ENCODE measurements around the gene NPIPA2. TPM values are rescaled to one million over a fixed set of nuclear protein-coding genes. Genes with fewer than 3 reads are reported as not detected.
"Not testable (repeated sequence)": the region's sequence is repeated elsewhere in the genome, so short reads cannot be mapped to it uniquely, and the experiment has no call there.

The NPIPA2 gene
- total and polyA plus RNA-seq, 2 of the 13 experiments (the other 11 are each of a cell fraction or from before 2014, with no cell fraction given): 0.08 to 0.20 TPM

GRCh38 chr16:14741794-14742193, 539 bp upstream of the NPIPA2 start:
- BruUV-seq (replicated peaks); H3K4me3 ChIP-seq (replicated peaks in 1 of 3; ENCODE audit: insufficient read depth in 1 of 3, low read depth in 2 of 3, low read length in 3 of 3); H2AFZ ChIP-seq (ENCODE audit: low read length); DNase-seq (ENCODE audit: low spot score); POLR2A ChIA-PET; in situ Hi-C loops (cut with HindIII; ENCODE audit: extremely low pct_ligation_motif_present, low pct_unique_long_range_greater_than_20kb); H3K9me3 ChIP-seq (ENCODE audit: low read length); FAIRE-seq; H3K4me1 ChIP-seq (ENCODE audit: insufficient read depth, low read length); CTCF ChIA-PET (ENCODE audit: low intra/inter-chr PET ratio, low total read pairs); H4K20me1 ChIP-seq (ENCODE audit: insufficient read depth, low read length); H3K79me2 ChIP-seq (ENCODE audit: insufficient read depth, low read length); H3K36me3 ChIP-seq (replicated peaks in 1 of 2; ENCODE audit: control insufficient read depth in 1 of 2, insufficient read depth in 2 of 2, low read length in 2 of 2); H3K27me3 ChIP-seq (ENCODE audit: control insufficient read depth in 1 of 2, insufficient read depth in 2 of 2, low read length in 2 of 2); H3K9ac ChIP-seq (ENCODE audit: insufficient read depth, low read depth, low read length); H3K27ac ChIP-seq (ENCODE audit: extremely low read length, insufficient read depth, low read length); intact Hi-C loops (cut with micrococcal nuclease; ENCODE audit: unreplicated experiment); H3K4me2 ChIP-seq (ENCODE audit: low read depth, low read length): not testable (repeated sequence)
- ATAC-seq: peak; percentile 1
- no CpG with 5 or more reads among the region's 11 CpGs for WGBS (ENCODE audit: low lambda C conversion rate)

DNA sequence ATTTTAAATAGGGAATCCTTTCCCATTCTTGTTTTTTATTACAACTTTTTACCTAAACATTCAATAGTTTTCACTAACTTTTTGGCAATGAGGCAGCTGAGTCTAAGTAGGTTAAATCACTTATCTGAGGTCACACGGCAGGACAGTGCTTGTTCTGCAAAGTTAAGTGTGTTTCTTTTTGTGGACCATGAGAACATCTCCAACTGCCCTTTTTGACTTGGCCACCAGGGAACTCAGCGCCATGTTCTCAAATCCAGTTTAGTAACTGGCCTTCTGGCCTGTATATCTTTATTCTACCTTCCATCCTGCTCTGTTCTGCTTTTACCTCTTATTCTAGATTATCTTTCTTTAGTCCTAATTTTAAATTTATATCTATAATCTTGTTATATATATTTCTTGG, 31.3 kb downstream of the NPIPA2 start:
- H3K4me2 ChIP-seq (ENCODE audit: low read depth, low read length); H3K36me3 ChIP-seq (replicated peaks in 1 of 2; ENCODE audit: control insufficient read depth in 1 of 2, insufficient read depth in 2 of 2, low read length in 2 of 2); FAIRE-seq; H3K79me2 ChIP-seq (ENCODE audit: insufficient read depth, low read length); H2AFZ ChIP-seq (ENCODE audit: low read length); H3K27ac ChIP-seq (ENCODE audit: extremely low read length, insufficient read depth, low read length); H3K9me3 ChIP-seq (ENCODE audit: low read length); DNase-seq (ENCODE audit: low spot score); ATAC-seq; H3K9ac ChIP-seq (ENCODE audit: insufficient read depth, low read depth, low read length); POLR2A ChIA-PET; intact Hi-C loops (cut with micrococcal nuclease; ENCODE audit: unreplicated experiment); H3K4me3 ChIP-seq (replicated peaks in 1 of 3; ENCODE audit: insufficient read depth in 1 of 3, low read depth in 2 of 3, low read length in 3 of 3); H3K27me3 ChIP-seq (ENCODE audit: control insufficient read depth in 1 of 2, insufficient read depth in 2 of 2, low read length in 2 of 2); H4K20me1 ChIP-seq (ENCODE audit: insufficient read depth, low read length); H3K4me1 ChIP-seq (ENCODE audit: insufficient read depth, low read length); CTCF ChIA-PET (ENCODE audit: low intra/inter-chr PET ratio, low total read pairs); BruUV-seq (replicated peaks); in situ Hi-C loops (cut with HindIII; ENCODE audit: extremely low pct_ligation_motif_present, low pct_unique_long_range_greater_than_20kb): not testable (repeated sequence)
- no CpG with 5 or more reads among the region's 2 CpGs for WGBS (ENCODE audit: low lambda C conversion rate)

DNA sequence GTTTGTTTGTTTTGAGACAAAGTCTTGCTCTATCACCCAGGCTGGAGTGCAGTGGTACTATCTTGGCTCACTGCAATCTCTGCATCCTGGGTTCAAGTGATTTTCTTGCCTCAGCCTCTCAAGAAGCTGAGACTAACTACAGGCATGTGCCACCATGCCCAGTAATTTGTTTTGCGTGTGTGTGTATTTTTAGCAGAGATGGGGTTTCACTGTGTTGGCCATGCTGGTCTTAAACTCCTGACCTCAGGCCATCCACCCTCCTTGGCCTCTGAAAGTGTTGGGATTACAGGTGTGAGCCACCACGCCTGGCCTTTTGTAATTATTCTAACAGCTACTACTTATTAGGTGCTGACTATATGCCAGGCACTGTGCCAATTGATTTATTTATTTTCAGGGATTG, 33.3 kb downstream of the NPIPA2 start:
- H3K9ac ChIP-seq (ENCODE audit: insufficient read depth, low read depth, low read length); in situ Hi-C loops (cut with HindIII; ENCODE audit: extremely low pct_ligation_motif_present, low pct_unique_long_range_greater_than_20kb); H3K36me3 ChIP-seq (replicated peaks in 1 of 2; ENCODE audit: control insufficient read depth in 1 of 2, insufficient read depth in 2 of 2, low read length in 2 of 2); ATAC-seq; H2AFZ ChIP-seq (ENCODE audit: low read length); CTCF ChIA-PET (ENCODE audit: low intra/inter-chr PET ratio, low total read pairs); H3K4me2 ChIP-seq (ENCODE audit: low read depth, low read length); DNase-seq (ENCODE audit: low spot score); H3K9me3 ChIP-seq (ENCODE audit: low read length); intact Hi-C loops (cut with micrococcal nuclease; ENCODE audit: unreplicated experiment); H3K27me3 ChIP-seq (ENCODE audit: control insufficient read depth in 1 of 2, insufficient read depth in 2 of 2, low read length in 2 of 2); H3K4me1 ChIP-seq (ENCODE audit: insufficient read depth, low read length); FAIRE-seq; POLR2A ChIA-PET; H4K20me1 ChIP-seq (ENCODE audit: insufficient read depth, low read length); BruUV-seq (replicated peaks); H3K4me3 ChIP-seq (replicated peaks in 1 of 3; ENCODE audit: insufficient read depth in 1 of 3, low read depth in 2 of 3, low read length in 3 of 3); H3K79me2 ChIP-seq (ENCODE audit: insufficient read depth, low read length); H3K27ac ChIP-seq (ENCODE audit: extremely low read length, insufficient read depth, low read length): not testable (repeated sequence)
- no CpG with 5 or more reads among the region's 2 CpGs for WGBS (ENCODE audit: low lambda C conversion rate)

- H3K79me2 ChIP-seq (ENCODE audit: insufficient read depth, low read length); intact Hi-C loops (cut with micrococcal nuclease; ENCODE audit: unreplicated experiment); H3K36me3 ChIP-seq (replicated peaks in 1 of 2; ENCODE audit: control insufficient read depth in 1 of 2, insufficient read depth in 2 of 2, low read length in 2 of 2); FAIRE-seq; BruUV-seq (replicated peaks); H4K20me1 ChIP-seq (ENCODE audit: insufficient read depth, low read length); H3K4me2 ChIP-seq (ENCODE audit: low read depth, low read length); H3K9me3 ChIP-seq (ENCODE audit: low read length); H3K9ac ChIP-seq (ENCODE audit: insufficient read depth, low read depth, low read length); H3K27ac ChIP-seq (ENCODE audit: extremely low read length, insufficient read depth, low read length); in situ Hi-C loops (cut with HindIII; ENCODE audit: extremely low pct_ligation_motif_present, low pct_unique_long_range_greater_than_20kb); POLR2A ChIA-PET; H3K4me3 ChIP-seq (replicated peaks in 1 of 3; ENCODE audit: insufficient read depth in 1 of 3, low read depth in 2 of 3, low read length in 3 of 3); CTCF ChIA-PET (ENCODE audit: low intra/inter-chr PET ratio, low total read pairs); H3K4me1 ChIP-seq (ENCODE audit: insufficient read depth, low read length); DNase-seq (ENCODE audit: low spot score); H2AFZ ChIP-seq (ENCODE audit: low read length); H3K27me3 ChIP-seq (ENCODE audit: control insufficient read depth in 1 of 2, insufficient read depth in 2 of 2, low read length in 2 of 2): not testable (repeated sequence)
- ATAC-seq: peak; percentile 74
- WGBS (ENCODE audit: low lambda C conversion rate): no CpG with 5 or more reads among the region's 6 CpGs
Measured at GRCh38 chr16:14776763-14777162, 34.4 kb downstream of the NPIPA2 start.

All from HepG2 (cell line).